Measurements from ENCODE around the gene NFAT5. TPM values are rescaled to one million over a fixed set of nuclear protein-coding genes. Genes with fewer than 3 reads are reported as not detected.
A peak's percentile ranks its signal among the peaks of the same experiment; 100 is the strongest.
"Not testable (repeated sequence)": the region's sequence is repeated elsewhere in the genome, so short reads cannot be mapped to it uniquely, and the experiment has no call there.

NFAT5 gene, protein sequence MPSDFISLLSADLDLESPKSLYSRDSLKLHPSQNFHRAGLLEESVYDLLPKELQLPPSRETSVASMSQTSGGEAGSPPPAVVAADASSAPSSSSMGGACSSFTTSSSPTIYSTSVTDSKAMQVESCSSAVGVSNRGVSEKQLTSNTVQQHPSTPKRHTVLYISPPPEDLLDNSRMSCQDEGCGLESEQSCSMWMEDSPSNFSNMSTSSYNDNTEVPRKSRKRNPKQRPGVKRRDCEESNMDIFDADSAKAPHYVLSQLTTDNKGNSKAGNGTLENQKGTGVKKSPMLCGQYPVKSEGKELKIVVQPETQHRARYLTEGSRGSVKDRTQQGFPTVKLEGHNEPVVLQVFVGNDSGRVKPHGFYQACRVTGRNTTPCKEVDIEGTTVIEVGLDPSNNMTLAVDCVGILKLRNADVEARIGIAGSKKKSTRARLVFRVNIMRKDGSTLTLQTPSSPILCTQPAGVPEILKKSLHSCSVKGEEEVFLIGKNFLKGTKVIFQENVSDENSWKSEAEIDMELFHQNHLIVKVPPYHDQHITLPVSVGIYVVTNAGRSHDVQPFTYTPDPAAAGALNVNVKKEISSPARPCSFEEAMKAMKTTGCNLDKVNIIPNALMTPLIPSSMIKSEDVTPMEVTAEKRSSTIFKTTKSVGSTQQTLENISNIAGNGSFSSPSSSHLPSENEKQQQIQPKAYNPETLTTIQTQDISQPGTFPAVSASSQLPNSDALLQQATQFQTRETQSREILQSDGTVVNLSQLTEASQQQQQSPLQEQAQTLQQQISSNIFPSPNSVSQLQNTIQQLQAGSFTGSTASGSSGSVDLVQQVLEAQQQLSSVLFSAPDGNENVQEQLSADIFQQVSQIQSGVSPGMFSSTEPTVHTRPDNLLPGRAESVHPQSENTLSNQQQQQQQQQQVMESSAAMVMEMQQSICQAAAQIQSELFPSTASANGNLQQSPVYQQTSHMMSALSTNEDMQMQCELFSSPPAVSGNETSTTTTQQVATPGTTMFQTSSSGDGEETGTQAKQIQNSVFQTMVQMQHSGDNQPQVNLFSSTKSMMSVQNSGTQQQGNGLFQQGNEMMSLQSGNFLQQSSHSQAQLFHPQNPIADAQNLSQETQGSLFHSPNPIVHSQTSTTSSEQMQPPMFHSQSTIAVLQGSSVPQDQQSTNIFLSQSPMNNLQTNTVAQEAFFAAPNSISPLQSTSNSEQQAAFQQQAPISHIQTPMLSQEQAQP (N-terminal part only)
- 10 to 100 TPM; 27.3 to 35.5 (median 34.2) TPM for total RNA-seq
- polyA plus RNA-seq, result 1 to 10 TPM; 7.7 to 7.9 TPM
- 68.0 reads per million, percentile 77 among the genes with 10 or more reads in this experiment for total RNA-seq

DNA sequence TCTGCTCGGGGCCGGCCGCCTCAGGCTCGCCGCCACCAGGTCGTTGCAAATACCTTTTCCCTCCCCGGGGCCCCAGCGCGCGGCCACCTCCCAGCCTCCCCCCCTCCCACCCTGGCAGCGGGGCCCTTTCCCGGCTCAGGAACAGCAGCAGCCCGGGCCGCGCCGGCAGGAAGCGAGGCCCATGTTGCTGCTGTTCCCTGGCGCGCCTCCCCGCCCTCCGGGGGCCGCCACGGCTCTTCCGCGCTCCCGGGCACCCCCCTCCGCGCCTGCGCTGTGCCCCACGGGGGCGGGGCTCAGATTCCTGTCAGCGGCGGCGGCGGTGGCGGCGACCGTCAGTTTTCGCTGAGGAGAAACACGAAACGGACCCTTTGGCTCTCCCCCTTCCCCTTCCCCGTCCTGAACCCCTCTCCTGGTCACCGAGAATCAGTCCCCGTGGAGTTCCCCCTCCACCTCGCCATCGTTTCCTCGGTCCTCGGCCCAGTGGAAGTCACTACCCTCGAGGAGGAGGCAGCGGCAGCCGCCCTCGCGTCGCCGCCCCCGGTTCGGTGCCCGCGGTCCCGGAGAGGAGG is at the start of gene NFAT5:
Gene NFAT5 (plus strand): TSS at position 296 of the 569 bp plus-strand sequence. CDS start 336 bp downstream, outside the sequence.
- Mint-ChIP-seq H3K4me1 (peaks cover 39 to 59% (median 48%) of the 10 kb centered on the region in 7 donors), H3K36me3 (peaks cover 0 to 4% (median 2%) of the 10 kb centered on the region in 5 donors), H3K4me3 (peak within 1 kb of the TSS; percentile 91 to 100 (median 97)), H3K27ac (peak within 1 kb of the TSS; percentile 94 to 98 (median 96)), H3K9me3 (peaks cover 0 to 3% (median 0%) of the 10 kb centered on the region in 11 donors), H3K27me3 (no peaks in the 10 kb centered on the region)
- peak within 1 kb of the TSS; percentile 97 for H3K27ac ChIP-seq (ENCODE audit: low read depth, low read length)
- ATAC-seq (peak; percentile 93), DNase-seq (peak; percentile 78 to 100 (median 96))
- peaks cover 13 to 33% of the 10 kb centered on the region in 2 donors for H3K4me1 ChIP-seq (ENCODE audit: control insufficient read depth in 2 of 2, insufficient read depth in 2 of 2, low read length in 2 of 2)
- peak within 1 kb of the TSS; percentile 90 for H3K4me3 ChIP-seq (ENCODE audit: low read length)
- no peaks in the 10 kb centered on the region for H3K9me3 ChIP-seq (ENCODE audit: control insufficient read depth in 2 of 3, low read length in 3 of 3)
- intact Hi-C loops (cut with micrococcal nuclease), result loop anchor here (1.0 to 10.0 kb wide), 14 partner anchors 35 to 1041 kb away; partner anchors contain the start of genes CHTF8 (in 2 of the 2), COG8 (in 2 of the 2), CYB5B (in 2 of the 2) and NIP7 (in 2 of the 2)
- no peaks in the 10 kb centered on the region for H3K27me3 ChIP-seq (ENCODE audit: control insufficient read depth in 2 of 2, insufficient read depth in 2 of 2, low read length in 2 of 2)
- ChIA-PET POLR2A (interaction anchor here (0.6 to 1.7 kb wide), 3 partner anchors 118 to 306 kb away, joined by 3 to 6 read pairs (median 4); no protein-coding TSS in a partner anchor), CTCF (no interaction called here)
- H3K36me3 ChIP-seq (ENCODE audit: control insufficient read depth in 2 of 3, insufficient read depth in 3 of 3, low read length in 3 of 3), result peaks cover 0 to 4% (median 0%) of the 10 kb centered on the region in 3 experiments

DNA sequence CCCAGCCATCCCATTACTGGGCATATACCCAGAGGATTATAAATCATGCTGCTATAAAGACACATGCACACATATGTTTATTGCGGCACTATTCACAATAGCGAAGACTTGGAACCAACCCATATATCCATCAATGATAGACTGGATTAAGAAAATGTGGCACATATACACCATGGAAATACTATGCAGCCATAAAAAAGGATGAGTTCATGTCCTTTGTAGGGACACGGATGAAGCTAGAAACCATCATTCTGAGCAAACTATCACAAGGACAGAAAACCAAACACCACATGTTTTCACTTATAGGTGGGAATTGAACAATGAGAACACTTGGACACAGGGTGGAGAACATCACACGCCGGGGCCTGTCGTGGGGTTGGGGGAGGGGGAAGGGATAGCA is 47.9 kb upstream of the NFAT5 start:
- CTCF ChIA-PET; DNase-seq; H3K27me3 Mint-ChIP-seq; POLR2A ChIA-PET; H3K27ac Mint-ChIP-seq; H3K4me3 Mint-ChIP-seq; H3K4me1 ChIP-seq (ENCODE audit: control insufficient read depth in 2 of 2, insufficient read depth in 2 of 2, low read length in 2 of 2); H3K4me3 ChIP-seq (ENCODE audit: low read length); H3K27ac ChIP-seq (ENCODE audit: low read depth, low read length); H3K36me3 Mint-ChIP-seq; ATAC-seq; H3K9me3 ChIP-seq (ENCODE audit: control insufficient read depth in 2 of 3, low read length in 3 of 3); H3K27me3 ChIP-seq (ENCODE audit: control insufficient read depth in 2 of 2, insufficient read depth in 2 of 2, low read length in 2 of 2); H3K36me3 ChIP-seq (ENCODE audit: control insufficient read depth in 2 of 3, insufficient read depth in 3 of 3, low read length in 3 of 3); intact Hi-C loops (cut with micrococcal nuclease): not testable (repeated sequence)
- Mint-ChIP-seq H3K4me1 (peaks cover 0 to 20% (median 0%) of the 10 kb centered on the region in 7 donors), H3K9me3 (peaks cover 0 to 13% (median 0%) of the 10 kb centered on the region in 11 donors)

GRCh38 chr16:69520413-69520799 is 45.4 kb upstream of the NFAT5 start:
- H3K4me1 Mint-ChIP-seq, result peaks cover 0 to 20% (median 0%) of the 10 kb centered on the region in 7 donors
- H3K36me3 ChIP-seq (ENCODE audit: control insufficient read depth in 2 of 3, insufficient read depth in 3 of 3, low read length in 3 of 3), result no peaks in the 10 kb centered on the region
- H3K36me3 Mint-ChIP-seq, result peaks cover 0 to 3% (median 0%) of the 10 kb centered on the region in 5 donors
- H3K27me3 ChIP-seq (ENCODE audit: control insufficient read depth in 2 of 2, insufficient read depth in 2 of 2, low read length in 2 of 2), result no peaks in the 10 kb centered on the region
- H3K27ac Mint-ChIP-seq, result peak overlapping the region in 1 of 9 donors; percentile 60
- POLR2A ChIA-PET, result no interaction called here
- intact Hi-C loops (cut with micrococcal nuclease), result no loop called here
- DNase-seq (no peak), ATAC-seq (no peak)
- H3K4me3 ChIP-seq (ENCODE audit: low read length), result no peak overlapping the region
- H3K4me3 Mint-ChIP-seq, result no peak overlapping the region
- H3K27ac ChIP-seq (ENCODE audit: low read depth, low read length), result no peak overlapping the region
- no peaks in the 10 kb centered on the region for H3K4me1 ChIP-seq (ENCODE audit: control insufficient read depth in 2 of 2, insufficient read depth in 2 of 2, low read length in 2 of 2)
- peaks cover 0 to 8% (median 0%) of the 10 kb centered on the region in 11 donors for H3K9me3 Mint-ChIP-seq
- H3K27me3 Mint-ChIP-seq, result no peaks in the 10 kb centered on the region
- CTCF ChIA-PET, result no interaction called here
- no peaks in the 10 kb centered on the region for H3K9me3 ChIP-seq (ENCODE audit: control insufficient read depth in 2 of 3, low read length in 3 of 3)

GRCh38 chr16:69520800-69521602 is 44.8 kb upstream of the NFAT5 start:
- ATAC-seq, result no peak
- POLR2A ChIA-PET, result interaction anchor here (0.6 kb wide), 1 partner anchor 286 kb away, joined by 4 read pairs; no protein-coding TSS in a partner anchor

DNA sequence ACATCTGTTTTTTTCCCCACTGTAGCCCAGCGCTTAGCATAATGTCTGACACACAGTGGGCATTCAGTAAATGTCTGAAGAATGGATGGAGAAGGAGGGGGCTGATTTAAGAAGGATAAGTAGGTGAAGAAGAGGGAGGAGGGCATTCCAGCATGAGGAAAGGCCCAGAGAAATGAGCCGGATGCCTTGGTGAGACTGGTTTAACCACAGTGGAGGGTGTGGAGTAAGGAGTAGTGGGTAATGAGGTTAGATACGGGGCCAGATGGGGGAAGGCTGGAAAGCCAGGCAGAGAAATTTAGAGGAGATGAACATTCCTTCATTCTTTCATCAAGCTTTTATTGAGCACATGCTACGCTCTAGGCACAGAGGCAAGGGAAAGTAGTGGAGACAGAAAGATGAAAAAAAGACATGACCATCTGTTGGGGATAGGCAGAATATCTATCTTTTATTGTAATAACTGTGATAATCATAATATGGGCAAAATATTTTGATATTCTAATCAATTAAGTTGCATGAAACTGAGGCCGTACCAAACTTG is 43.7 kb upstream of the NFAT5 start:
- H3K9me3 Mint-ChIP-seq, result peaks cover 0 to 3% (median 0%) of the 10 kb centered on the region in 11 donors
- intact Hi-C loops (cut with micrococcal nuclease), result no loop called here
- DNase-seq (no peak), ATAC-seq (no peak)
- no peaks in the 10 kb centered on the region for H3K36me3 ChIP-seq (ENCODE audit: control insufficient read depth in 2 of 3, insufficient read depth in 3 of 3, low read length in 3 of 3)
- no peaks in the 10 kb centered on the region for H3K36me3 Mint-ChIP-seq
- H3K9me3 ChIP-seq (ENCODE audit: control insufficient read depth in 2 of 3, low read length in 3 of 3), result no peaks in the 10 kb centered on the region
- POLR2A ChIA-PET, result no interaction called here
- H3K27ac Mint-ChIP-seq, result no peak overlapping the region
- H3K27ac ChIP-seq (ENCODE audit: low read depth, low read length), result no peak overlapping the region
- CTCF ChIA-PET, result no interaction called here
- H3K27me3 ChIP-seq (ENCODE audit: control insufficient read depth in 2 of 2, insufficient read depth in 2 of 2, low read length in 2 of 2), result no peaks in the 10 kb centered on the region
- H3K27me3 Mint-ChIP-seq, result no peaks in the 10 kb centered on the region
- H3K4me3 Mint-ChIP-seq, result no peak overlapping the region
- no peak overlapping the region for H3K4me3 ChIP-seq (ENCODE audit: low read length)
- H3K4me1 ChIP-seq (ENCODE audit: control insufficient read depth in 2 of 2, insufficient read depth in 2 of 2, low read length in 2 of 2), result no peaks in the 10 kb centered on the region
- H3K4me1 Mint-ChIP-seq, result peaks cover 0 to 20% (median 0%) of the 10 kb centered on the region in 7 donors

More at GRCh38 chr16:69520800-69521602, 44.8 kb upstream of the NFAT5 start:
- no peak overlapping the region for H3K4me3 Mint-ChIP-seq
- H3K27ac Mint-ChIP-seq, result peak overlapping the region in 2 of 9 donors; percentile 56 to 60
- no peaks in the 10 kb centered on the region for H3K27me3 ChIP-seq (ENCODE audit: control insufficient read depth in 2 of 2, insufficient read depth in 2 of 2, low read length in 2 of 2)
- no peaks in the 10 kb centered on the region for H3K27me3 Mint-ChIP-seq
- H3K36me3 ChIP-seq (ENCODE audit: control insufficient read depth in 2 of 3, insufficient read depth in 3 of 3, low read length in 3 of 3), result no peaks in the 10 kb centered on the region
- H3K4me1 Mint-ChIP-seq, result peaks cover 0 to 20% (median 0%) of the 10 kb centered on the region in 7 donors
- peak in 1 of 9 donors; percentile 33 for DNase-seq
- H3K4me3 ChIP-seq (ENCODE audit: low read length), result no peak overlapping the region
- H3K27ac ChIP-seq (ENCODE audit: low read depth, low read length), result no peak overlapping the region
- peaks cover 0 to 8% (median 0%) of the 10 kb centered on the region in 11 donors for H3K9me3 Mint-ChIP-seq
- CTCF ChIA-PET, result no interaction called here
- no peaks in the 10 kb centered on the region for H3K9me3 ChIP-seq (ENCODE audit: control insufficient read depth in 2 of 3, low read length in 3 of 3)
- peaks cover 0 to 3% (median 0%) of the 10 kb centered on the region in 5 donors for H3K36me3 Mint-ChIP-seq
- intact Hi-C loops (cut with micrococcal nuclease), result no loop called here
- no peaks in the 10 kb centered on the region for H3K4me1 ChIP-seq (ENCODE audit: control insufficient read depth in 2 of 2, insufficient read depth in 2 of 2, low read length in 2 of 2)

Data from naive thymus-derived CD4-positive, alpha-beta T cell (primary cell).